Right lobe of liver (tissue), 6 donors: ENCODE data around the gene TULP1. TPM values are rescaled to one million over a fixed set of nuclear protein-coding genes. Genes with fewer than 3 reads are reported as not detected.

Experiments
- ATAC-seq, 4 donors: fragments of 200-7000 bp; cut with Tn5 transposase; one replicate each; pipeline ENCODE4 v1.9.1; 2020; ENCODE audit warnings: mild to moderate bottlenecking in 4 of 4, moderate library complexity in 4 of 4
- DNase-seq, 3 donors: peaks; one replicate each; pipeline ENCODE4 v3.0.0-alpha.2; 2020
- H3K27ac ChIP-seq, 3 donors: fragments of 200-600 bp; one replicate each; pipeline ENCODE4 v1.8.0; 2022
- H3K27me3 ChIP-seq, 2 donors: fragments of 200-600 bp; one replicate each; pipeline ENCODE4 v1.8.0; 2022
- H3K36me3 ChIP-seq, 4 donors: fragments of 200-600 bp; sonication (generic) in 1 of 4; one replicate each; pipeline versions ENCODE4 v1.5.1 to v1.8.0; 2017 to 2022; ENCODE audit warnings: control low read depth in 1 of 4
- H3K4me1 ChIP-seq, 4 donors: fragments of 200-600 bp; sonication (generic) in 1 of 4; one replicate each; pipeline versions ENCODE4 v1.5.1 to v1.8.0; 2017 to 2022; ENCODE audit warnings: control low read depth in 1 of 4
- H3K4me3 ChIP-seq, 3 donors: fragments of 200-600 bp; one replicate each; pipeline ENCODE4 v1.8.0; 2022
- H3K9me3 ChIP-seq, 4 donors: fragments of 200-600 bp; sonication (generic) in 1 of 4; one replicate each; pipeline versions ENCODE4 v1.5.1 to v1.8.0; 2017 to 2022; ENCODE audit warnings: control low read depth in 1 of 4
- POLR2A ChIP-seq: fragments of 450-650 bp; IDR thresholded peaks from one replicate; pipeline ENCODE4 v1.6.1; 2017; ENCODE audit warnings: antibody characterized with exemption, mild to moderate bottlenecking
- WGBS: methylation state at CpG from one replicate; pipeline ENCODE4 v1.1.6; 2018; ENCODE audit warnings: low coverage, low lambda C conversion rate; ENCODE audit not compliant: insufficient coverage; ENCODE audit errors: missing lambda C conversion rate; 5-methylcytosine and 5-hydroxymethylcytosine counted together
- intact Hi-C, 2 donors: fragments of 100-400 bp; cut with DNase I; formaldehyde crosslinking; loops; one replicate each; pipeline versions ENCODE4 v1.11.2 to v1.14.1; 2022
- total RNA-seq, 6 experiments: library from RNA; depleted of rRNA in 2 of 6; stranded (reverse); fragments of >200 nt in 2 of 6; fragmentation: NEBNext Ultra II Directional in 3 of 6; extraction: Animal tissue kit (Norgen Biotek cat#: 25700) in 3 of 6; gene quantifications; one replicate each; pipeline versions ENCODE4 v1.1.0 to v1.2.4, GENCODE V29; 2016 to 2023
- TF ChIP-seq, protein P1 (sequence below), 4 donors: fragments of 200-600 bp in 3 of 4; fragments of 450-650 bp in 1 of 4; IDR thresholded peaks; one replicate each; pipeline versions ENCODE4 v1.5.1 to v1.8.0; 2016 to 2022; ENCODE audit warnings: antibody characterized with exemption in 4 of 4, mild to moderate bottlenecking in 2 of 4
- donor health status: DM: no; HTN: yes; CAD: no.
- donor health status: DM: no; HTN: no; CAD: no.
- donor health status: DM: no; HTN: no; CAD: no.
- donor health status: DM: no; HTN: yes; CAD: no.
- donor health status: DM: no; HTN: yes; CAD: no.

Gene TULP1
- total RNA-seq, 6 experiments from 2014 or later = not detected

DNA sequence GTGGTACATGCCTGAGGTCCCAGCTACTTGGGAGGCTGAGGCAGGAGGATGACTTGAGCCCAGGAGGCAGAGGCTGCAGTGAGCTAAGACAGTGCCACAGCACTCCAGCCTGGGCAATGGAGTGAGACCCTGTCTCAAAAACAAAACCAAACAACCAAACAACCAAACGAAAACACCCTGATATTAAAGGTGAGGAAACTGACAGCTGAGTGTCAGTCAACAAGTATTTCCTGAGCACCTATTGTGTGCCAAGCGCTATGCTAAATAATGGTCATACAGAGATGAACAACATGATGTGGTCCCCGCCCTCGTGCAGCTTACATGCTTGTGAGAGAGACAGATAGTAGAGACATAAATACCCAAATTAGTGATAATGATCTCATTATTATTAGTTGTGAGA is 1.9 kb upstream of the TULP1 start:
- 74% methylated on average over 3 of the region's 4 CpGs for WGBS
- Histone ChIP-seq H3K27ac (no peak overlapping the region), H3K9me3 (no peaks in the 10 kb centered on the region), H3K4me1 (no peaks in the 10 kb centered on the region), H3K36me3 (no peaks in the 10 kb centered on the region), H3K4me3 (no peak overlapping the region), H3K27me3 (no peaks in the 10 kb centered on the region)
- no peak for TF ChIP-seq POLR2A
- TF ChIP-seq, protein P1, sequence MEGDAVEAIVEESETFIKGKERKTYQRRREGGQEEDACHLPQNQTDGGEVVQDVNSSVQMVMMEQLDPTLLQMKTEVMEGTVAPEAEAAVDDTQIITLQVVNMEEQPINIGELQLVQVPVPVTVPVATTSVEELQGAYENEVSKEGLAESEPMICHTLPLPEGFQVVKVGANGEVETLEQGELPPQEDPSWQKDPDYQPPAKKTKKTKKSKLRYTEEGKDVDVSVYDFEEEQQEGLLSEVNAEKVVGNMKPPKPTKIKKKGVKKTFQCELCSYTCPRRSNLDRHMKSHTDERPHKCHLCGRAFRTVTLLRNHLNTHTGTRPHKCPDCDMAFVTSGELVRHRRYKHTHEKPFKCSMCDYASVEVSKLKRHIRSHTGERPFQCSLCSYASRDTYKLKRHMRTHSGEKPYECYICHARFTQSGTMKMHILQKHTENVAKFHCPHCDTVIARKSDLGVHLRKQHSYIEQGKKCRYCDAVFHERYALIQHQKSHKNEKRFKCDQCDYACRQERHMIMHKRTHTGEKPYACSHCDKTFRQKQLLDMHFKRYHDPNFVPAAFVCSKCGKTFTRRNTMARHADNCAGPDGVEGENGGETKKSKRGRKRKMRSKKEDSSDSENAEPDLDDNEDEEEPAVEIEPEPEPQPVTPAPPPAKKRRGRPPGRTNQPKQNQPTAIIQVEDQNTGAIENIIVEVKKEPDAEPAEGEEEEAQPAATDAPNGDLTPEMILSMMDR (IDR thresholded peaks at IDR 0.05) = no peak
- intact Hi-C loops = no loop called here
- DNase-seq = no peak
- ATAC-seq = no peak

DNA sequence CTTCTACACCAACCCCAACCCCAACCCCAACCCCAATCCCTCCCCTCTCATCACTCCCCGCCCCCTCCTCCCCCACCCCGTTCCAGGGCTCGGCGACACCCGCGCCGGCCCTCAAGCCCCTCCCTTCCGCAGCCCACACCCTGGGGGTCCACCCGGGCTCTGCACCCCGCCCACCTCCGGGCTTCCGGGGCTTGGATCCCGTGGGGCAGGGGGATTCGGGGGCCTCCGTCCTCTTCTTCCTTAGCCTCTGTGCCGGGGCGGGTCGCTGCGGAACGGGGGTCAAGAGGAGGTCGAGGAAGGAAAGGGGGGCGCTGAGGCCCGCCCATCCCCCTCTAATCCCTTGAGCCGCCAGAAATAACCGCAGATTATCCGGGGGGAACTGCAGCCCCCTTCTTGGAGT is 690 bp downstream of the TULP1 start:
- H3K36me3 ChIP-seq = no peaks in the 10 kb centered on the region
- H3K27me3 ChIP-seq = no peaks in the 10 kb centered on the region
- no peak overlapping the region for H3K4me3 ChIP-seq
- no peak overlapping the region for H3K27ac ChIP-seq
- no peaks in the 10 kb centered on the region for H3K4me1 ChIP-seq
- 3% methylated on average over 19 of the region's 26 CpGs for WGBS
- intact Hi-C loops = no loop called here
- H3K9me3 ChIP-seq = no peaks in the 10 kb centered on the region
- ATAC-seq (no peak), DNase-seq (no peak)
- TF ChIP-seq, protein P1 (IDR thresholded peaks at IDR 0.05) = no peak
- TF ChIP-seq POLR2A = no peak

DNA sequence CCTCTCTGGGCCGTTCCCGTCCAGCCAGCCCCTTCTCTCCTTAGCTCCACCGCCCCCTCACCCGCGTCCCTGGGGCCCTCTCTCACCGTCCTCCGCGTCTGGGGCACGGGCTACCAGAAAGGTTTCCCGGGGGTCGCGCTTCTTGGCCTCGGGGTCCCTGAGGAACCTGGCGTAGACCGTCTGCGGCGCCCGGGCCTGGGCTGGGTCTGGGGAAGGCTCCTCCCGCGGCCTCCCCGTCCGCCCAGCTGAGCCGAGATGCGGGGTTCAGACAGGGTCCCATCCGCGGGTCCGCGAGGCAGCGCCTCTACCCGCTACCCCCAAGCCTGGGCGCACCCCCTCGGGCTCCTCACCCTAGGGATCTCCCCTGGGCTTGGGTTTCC is 1.1 kb downstream of the TULP1 start:
- H3K9me3 ChIP-seq = no peaks in the 10 kb centered on the region
- intact Hi-C loops = no loop called here
- H3K27me3 ChIP-seq = no peaks in the 10 kb centered on the region
- TF ChIP-seq, protein P1 (IDR thresholded peaks at IDR 0.05) = no peak
- TF ChIP-seq POLR2A = no peak
- 20% methylated on average over 24 of the region's 32 CpGs for WGBS
- H3K4me3 ChIP-seq = no peak overlapping the region
- DNase-seq (no peak), ATAC-seq (no peak)
- H3K27ac ChIP-seq = no peak overlapping the region
- H3K4me1 ChIP-seq = no peaks in the 10 kb centered on the region
- H3K36me3 ChIP-seq = no peaks in the 10 kb centered on the region

DNA sequence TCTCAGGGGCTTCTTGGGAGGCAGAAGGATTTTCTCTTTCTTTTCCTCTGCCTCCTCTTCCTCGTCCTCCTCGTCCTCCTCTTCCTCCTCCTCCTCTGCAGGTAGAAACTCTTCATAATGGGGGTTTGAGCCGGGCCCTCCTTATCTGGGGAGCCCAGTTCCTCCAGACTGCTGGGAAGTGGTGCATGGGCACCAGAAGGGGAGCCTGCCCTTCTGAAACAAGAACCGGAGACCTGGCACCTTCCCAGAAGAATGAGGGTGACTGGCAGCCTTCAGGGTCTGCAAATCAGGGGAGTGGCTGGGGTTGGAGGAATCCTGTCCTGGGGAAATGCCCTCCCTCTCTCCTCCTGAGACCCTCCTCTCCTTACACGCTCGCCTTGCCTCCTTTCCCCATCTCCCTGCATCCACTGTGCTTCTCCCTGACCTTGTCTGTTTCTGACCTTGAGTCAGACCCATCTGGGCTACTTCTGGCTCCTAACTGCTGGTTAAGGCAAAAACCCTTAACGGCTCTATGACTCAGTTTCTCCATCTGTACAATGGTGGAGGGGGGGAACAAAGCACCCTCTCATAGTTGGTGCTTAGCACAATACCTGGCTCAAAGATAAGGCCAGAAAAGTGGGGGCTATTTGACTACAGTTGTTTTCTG is 1.7 kb downstream of the TULP1 start:
- Histone ChIP-seq H3K27me3 (no peaks in the 10 kb centered on the region), H3K4me3 (no peak overlapping the region), H3K9me3 (no peaks in the 10 kb centered on the region), H3K36me3 (no peaks in the 10 kb centered on the region), H3K4me1 (no peaks in the 10 kb centered on the region), H3K27ac (no peak overlapping the region)
- no peak for TF ChIP-seq POLR2A
- TF ChIP-seq, protein P1 (IDR thresholded peaks at IDR 0.05) = no peak
- intact Hi-C loops = no loop called here
- WGBS = 52% methylated on average over 4 of the region's 7 CpGs
- DNase-seq (no peak), ATAC-seq (no peak)

DNA sequence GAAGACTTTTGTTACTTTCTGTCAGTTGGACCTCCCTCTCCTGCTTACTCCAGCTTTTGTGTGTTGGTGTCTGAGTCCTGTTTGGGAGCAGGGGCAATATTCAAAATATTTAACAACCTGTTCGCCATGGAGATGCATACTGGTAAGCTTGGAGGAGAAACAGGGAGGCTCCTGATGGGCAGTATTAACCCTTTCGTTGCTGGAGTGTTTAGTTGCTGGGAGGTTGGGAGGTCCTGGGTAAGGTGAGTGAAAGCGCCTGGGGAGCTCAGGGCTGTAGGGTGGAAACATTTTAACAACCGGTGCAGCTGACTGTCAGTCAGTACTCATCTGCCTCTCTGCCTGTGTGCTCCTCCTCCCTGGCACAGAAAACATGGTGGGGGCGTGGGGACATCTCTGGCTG is 4.2 kb downstream of the TULP1 start:
- H3K27ac ChIP-seq = no peak overlapping the region
- WGBS = 0% methylated on average over 1 of the region's 5 CpGs
- intact Hi-C loops = no loop called here

More for the DNA sequence above, 4.2 kb downstream of the TULP1 start:
- H3K36me3 ChIP-seq = no peaks in the 10 kb centered on the region
- H3K4me3 ChIP-seq = no peak overlapping the region
- DNase-seq (no peak), ATAC-seq (no peak)
- H3K9me3 ChIP-seq = no peaks in the 10 kb centered on the region
- TF ChIP-seq POLR2A = no peak
- TF ChIP-seq, protein P1 (IDR thresholded peaks at IDR 0.05) = no peak
- H3K4me1 ChIP-seq = no peaks in the 10 kb centered on the region
- no peaks in the 10 kb centered on the region for H3K27me3 ChIP-seq
